Measurements from ENCODE around the gene KNSTRN.

GRCh38 chr15:40381818-40382529 is 547 bp upstream of the KNSTRN start:
- TF ChIP-seq CTCF (IDR thresholded peaks at IDR 0.05), result no peak
- TF ChIP-seq POLR2A (IDR thresholded peaks at IDR 0.05), result no peak
- TF ChIP-seq POLR2AphosphoS5 (IDR thresholded peaks at IDR 0.05), result no peak
